Stomach (tissue), 9 donors: ENCODE measurements around the gene LRRC74A. TPM values are rescaled to one million over a fixed set of nuclear protein-coding genes. Genes with fewer than 3 reads are reported as not detected.

ENCODE experiments used
- DNase-seq, 2 donors: peaks; one replicate each; pipeline versions ENCODE4 v3.0.0 to v3.0.0-alpha.2; 2013 to 2019
- H3K27ac ChIP-seq, 5 donors: fragments of 200-600 bp in 4 of 5; sonication (generic) in 4 of 5; one replicate each; pipeline ENCODE4 v1.5.1; 2013 to 2019; ENCODE audit warnings: mild to moderate bottlenecking in 1 of 5, moderate library complexity in 1 of 5
- H3K27me3 ChIP-seq, 3 donors: fragments of 200-600 bp; sonication (generic); one replicate each; pipeline ENCODE4 v1.5.1; 2017 to 2019; ENCODE audit warnings: mixed run types in 1 of 3
- H3K36me3 ChIP-seq, 4 donors: fragments of 200-600 bp; sonication (generic); 1 replicate in 3 of 4; 2 replicates in 1 of 4; pipeline ENCODE4 v1.5.1; 2016 to 2019
- H3K4me1 ChIP-seq, 4 donors: fragments of 200-600 bp; sonication (generic); one replicate each; pipeline ENCODE4 v1.5.1; 2016 to 2019
- H3K4me3 ChIP-seq, 4 donors: fragments of 200-600 bp; sonication (generic) in 3 of 4; one replicate each; pipeline ENCODE4 v1.5.1; 2016 to 2019; ENCODE audit warnings: mild to moderate bottlenecking in 1 of 4
- H3K9me3 ChIP-seq, 4 donors: fragments of 200-600 bp; sonication (generic); one replicate each; pipeline ENCODE4 v1.5.1; 2016 to 2019
- CTCF ChIP-seq, 7 experiments: fragments of 450-650 bp in 4 of 7; fragments of 200-600 bp in 3 of 7; sonication (generic) in 3 of 7; IDR thresholded peaks; one replicate each; pipeline ENCODE4 v1.5.1; 2016 to 2019; ENCODE audit warnings: antibody characterized with exemption in 7 of 7, control low read depth in 2 of 7, mild to moderate bottlenecking in 1 of 7
- EP300 ChIP-seq: sonication (generic); formaldehyde crosslinking; IDR thresholded peaks from one replicate; pipeline ENCODE4 v1.6.1; 2017; ENCODE audit warnings: antibody characterized with exemption
- POLR2A ChIP-seq, 4 donors: fragments of 450-650 bp; IDR thresholded peaks; one replicate each; pipeline ENCODE4 v1.6.1; 2016; ENCODE audit warnings: antibody characterized with exemption in 4 of 4, control low read depth in 2 of 4, mild to moderate bottlenecking in 1 of 4, moderate library complexity in 1 of 4
- POLR2AphosphoS5 ChIP-seq, 3 donors: sonication (generic); formaldehyde crosslinking; IDR thresholded peaks; one replicate each; pipeline ENCODE4 v1.6.1; 2016; ENCODE audit warnings: antibody characterized with exemption in 3 of 3
- WGBS, 5 donors: extraction: QIAGEN DNeasy Blood & Tissue Kit in 3 of 5; methylation state at CpG; one replicate each; pipeline versions ENCODE4 v1.1.5 to v1.1.7; 2013 to 2018; 5-methylcytosine and 5-hydroxymethylcytosine counted together
- intact Hi-C: fragments of 100-400 bp; cut with DNase I; formaldehyde crosslinking; loops from one replicate; pipeline ENCODE4 v1.15.1; 2023; ENCODE audit warnings: low total_unique reads
- polyA plus RNA-seq, 3 donors: library from polyadenylated mRNA; stranded (reverse); fragments of 200-250 nt; gene quantifications; one replicate each; pipeline ENCODE4 v1.2.3, GENCODE V29; 2013
- total RNA-seq, 5 donors: library from RNA; depleted of rRNA; stranded (reverse); fragments of >200 nt; gene quantifications; one replicate each; pipeline versions ENCODE4 v1.1.0 to v1.2.3, GENCODE V29; 2014 to 2016
- donor health status: healthy with polysubstance abuse.
- donor health status: Bipolar disorder and iron deficiency.
- donor health status: healthy.

Gene LRRC74A
- total and polyA plus RNA-seq, 8 donors = not detected

DNA sequence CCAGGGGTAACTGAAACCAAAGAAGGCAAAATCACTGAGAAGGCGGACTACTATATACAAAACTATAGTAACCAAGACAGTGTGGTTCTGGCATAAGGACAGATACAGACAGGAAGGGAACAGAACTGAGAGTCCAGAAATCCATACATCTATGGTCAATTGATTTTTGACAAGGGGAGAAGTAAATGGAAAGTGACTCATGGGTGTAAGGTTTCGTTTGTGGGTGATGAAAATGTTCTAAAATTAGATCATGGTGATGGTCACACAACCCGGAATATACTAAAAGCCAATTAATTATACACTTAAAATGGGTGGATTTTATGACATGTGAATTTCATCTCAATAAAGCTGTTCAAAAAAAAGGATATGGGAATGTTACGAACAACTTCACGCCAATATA, 32.3 kb upstream of the LRRC74A start:
- no peaks in the 10 kb centered on the region for H3K27me3 ChIP-seq
- peaks cover 17 to 91% (median 78%) of the 10 kb centered on the region in 4 donors for H3K36me3 ChIP-seq
- H3K4me1 ChIP-seq = no peaks in the 10 kb centered on the region
- no peaks in the 10 kb centered on the region for H3K9me3 ChIP-seq
- TF ChIP-seq CTCF (IDR thresholded peaks at IDR 0.05) (no peak), POLR2A (IDR thresholded peaks at IDR 0.05) (no peak), POLR2AphosphoS5 (IDR thresholded peaks at IDR 0.05) (no peak), EP300 (no peak)
- H3K4me3 ChIP-seq = no peak overlapping the region
- 82 to 94% (median 89%) methylated on average over 5 of the region's 5 CpGs for WGBS, 5 donors
- intact Hi-C loops = no loop called here
- H3K27ac ChIP-seq = no peak overlapping the region
- DNase-seq = no peak

- Histone ChIP-seq H3K4me1 (peaks cover 7 to 28% (median 13%) of the 10 kb centered on the region in 4 donors), H3K36me3 (peaks cover 36 to 77% (median 76%) of the 10 kb centered on the region in 4 donors), H3K27ac (no peak overlapping the region), H3K9me3 (no peaks in the 10 kb centered on the region), H3K27me3 (no peaks in the 10 kb centered on the region), H3K4me3 (no peak overlapping the region)
- intact Hi-C loops = no loop called here
- 92 to 97% (median 95%) methylated on average over 12 of the region's 12 CpGs for whole genome bisulfite sequencing, 5 donors
- no peak for DNase-seq
- no peak for TF ChIP-seq POLR2A (IDR thresholded peaks at IDR 0.05)
- no peak for TF ChIP-seq EP300
- no peak for TF ChIP-seq POLR2AphosphoS5 (IDR thresholded peaks at IDR 0.05)
- TF ChIP-seq CTCF (IDR thresholded peaks at IDR 0.05) = no peak
These were observed 19.8 kb upstream of the LRRC74A start for GRCh38 chr14:76806446-76806845.

DNA sequence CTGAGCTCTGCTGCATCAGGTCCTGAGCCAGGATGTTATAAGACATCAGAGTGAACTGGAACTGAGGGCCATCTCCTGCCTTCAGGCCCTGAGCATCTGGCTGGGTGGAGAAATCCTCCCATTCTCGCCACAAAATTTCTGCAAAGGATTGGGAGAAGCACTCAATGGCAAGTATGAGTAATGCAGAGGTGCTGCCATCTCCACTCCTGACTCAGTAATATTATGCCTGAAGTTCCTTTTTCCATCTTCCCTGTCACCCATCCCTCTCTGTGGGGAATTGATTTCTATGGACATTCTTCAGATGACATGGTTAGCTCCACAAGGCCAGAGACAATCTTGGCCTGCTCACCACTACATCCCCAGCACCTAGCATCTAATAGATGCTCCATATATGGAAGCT, 18.2 kb upstream of the LRRC74A start:
- no peaks in the 10 kb centered on the region for H3K27me3 ChIP-seq
- no peak for DNase-seq
- H3K4me1 ChIP-seq = peaks cover 9 to 37% (median 18%) of the 10 kb centered on the region in 4 donors
- 83 to 100% (median 90%) methylated on average over 1 of the region's 1 CpG for WGBS, 5 donors
- H3K36me3 ChIP-seq = peaks cover 31 to 62% (median 60%) of the 10 kb centered on the region in 4 donors
- TF ChIP-seq EP300 (no peak), POLR2AphosphoS5 (IDR thresholded peaks at IDR 0.05) (no peak), CTCF (IDR thresholded peaks at IDR 0.05) (no peak), POLR2A (IDR thresholded peaks at IDR 0.05) (no peak)
- H3K27ac ChIP-seq = no peak overlapping the region
- no peaks in the 10 kb centered on the region for H3K9me3 ChIP-seq
- intact Hi-C loops = no loop called here
- no peak overlapping the region for H3K4me3 ChIP-seq

- intact Hi-C loops = no loop called here
- no peak for TF ChIP-seq EP300
- TF ChIP-seq POLR2AphosphoS5 (IDR thresholded peaks at IDR 0.05) = no peak
- no peak for TF ChIP-seq CTCF (IDR thresholded peaks at IDR 0.05)
- no peak for TF ChIP-seq POLR2A (IDR thresholded peaks at IDR 0.05)
- no peak overlapping the region for H3K4me3 ChIP-seq
- H3K36me3 ChIP-seq = peaks cover 22 to 52% (median 51%) of the 10 kb centered on the region in 4 donors
- peaks cover 11 to 41% (median 21%) of the 10 kb centered on the region in 4 donors for H3K4me1 ChIP-seq
- H3K27ac ChIP-seq = no peak overlapping the region
- H3K27me3 ChIP-seq = no peaks in the 10 kb centered on the region
- no peaks in the 10 kb centered on the region for H3K9me3 ChIP-seq
- no peak for DNase-seq
- 95 to 100% (median 97%) methylated on average over 3 to 4 of the region's 4 CpGs for WGBS, 5 donors
These were observed 17.2 kb upstream of the LRRC74A start for GRCh38 chr14:76808990-76809389.
